Fibroblast of villous mesenchyme (primary cell): Measurements from ENCODE around the gene SCAP. TPM values are rescaled to one million over a fixed set of nuclear protein-coding genes. Genes with fewer than 3 reads are reported as not detected.

Experiments used
- DNase-seq: peaks from one replicate; pipeline ENCODE4 v3.0.0-alpha.2; 2010; ENCODE audit warnings: low read depth
- H3K4me3 ChIP-seq: 2 replicates; pipeline ENCODE4 v1.5.1; 2011; ENCODE audit warnings: low read depth, mild to moderate bottlenecking, low read length
- total RNA-seq: library from RNA; depleted of rRNA; stranded (reverse); fragments of >200 nt; gene quantifications from 2 replicates; pipeline ENCODE4 v1.2.3, GENCODE V29; 2012
- TF ChIP-seq, protein P1 (sequence below): IDR thresholded peaks from 2 replicates; pipeline ENCODE4 v1.5.1; 2012; ENCODE audit warnings: low read depth, mild to moderate bottlenecking, low read length; ENCODE audit not compliant: insufficient read depth

SCAP gene
- total RNA-seq, 1 donor = 66.5 TPM

DNA sequence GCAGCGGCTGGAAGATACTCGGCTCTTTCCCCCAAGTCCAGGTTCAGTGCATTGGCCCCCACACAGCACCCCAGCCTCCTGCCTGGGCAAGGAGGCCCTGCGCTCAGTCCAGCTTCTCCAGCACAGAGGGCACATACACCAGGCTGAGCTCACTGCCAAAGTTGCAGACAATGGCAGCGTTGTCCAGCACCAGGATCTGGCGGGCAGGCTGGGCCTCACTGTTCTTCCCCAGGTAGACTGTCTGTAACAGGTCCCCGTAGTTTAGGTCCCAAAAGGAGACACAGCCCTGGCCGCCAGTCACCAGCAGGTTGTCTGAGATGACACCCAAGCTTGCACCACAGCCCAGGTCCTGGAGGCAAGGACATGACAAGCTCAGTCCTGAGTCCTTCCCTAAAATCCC is 62.0 kb downstream of the SCAP start:
- no peak overlapping the region for H3K4me3 ChIP-seq
- DNase-seq = no peak
- TF ChIP-seq, protein P1, sequence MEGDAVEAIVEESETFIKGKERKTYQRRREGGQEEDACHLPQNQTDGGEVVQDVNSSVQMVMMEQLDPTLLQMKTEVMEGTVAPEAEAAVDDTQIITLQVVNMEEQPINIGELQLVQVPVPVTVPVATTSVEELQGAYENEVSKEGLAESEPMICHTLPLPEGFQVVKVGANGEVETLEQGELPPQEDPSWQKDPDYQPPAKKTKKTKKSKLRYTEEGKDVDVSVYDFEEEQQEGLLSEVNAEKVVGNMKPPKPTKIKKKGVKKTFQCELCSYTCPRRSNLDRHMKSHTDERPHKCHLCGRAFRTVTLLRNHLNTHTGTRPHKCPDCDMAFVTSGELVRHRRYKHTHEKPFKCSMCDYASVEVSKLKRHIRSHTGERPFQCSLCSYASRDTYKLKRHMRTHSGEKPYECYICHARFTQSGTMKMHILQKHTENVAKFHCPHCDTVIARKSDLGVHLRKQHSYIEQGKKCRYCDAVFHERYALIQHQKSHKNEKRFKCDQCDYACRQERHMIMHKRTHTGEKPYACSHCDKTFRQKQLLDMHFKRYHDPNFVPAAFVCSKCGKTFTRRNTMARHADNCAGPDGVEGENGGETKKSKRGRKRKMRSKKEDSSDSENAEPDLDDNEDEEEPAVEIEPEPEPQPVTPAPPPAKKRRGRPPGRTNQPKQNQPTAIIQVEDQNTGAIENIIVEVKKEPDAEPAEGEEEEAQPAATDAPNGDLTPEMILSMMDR = no peak

- no peak for DNase-seq
- H3K4me3 ChIP-seq = no peak overlapping the region
- TF ChIP-seq, protein P1 = peak; percentile 22
Measured at GRCh38 chr3:47412842-47413520, 62.8 kb downstream of the SCAP start.

DNA sequence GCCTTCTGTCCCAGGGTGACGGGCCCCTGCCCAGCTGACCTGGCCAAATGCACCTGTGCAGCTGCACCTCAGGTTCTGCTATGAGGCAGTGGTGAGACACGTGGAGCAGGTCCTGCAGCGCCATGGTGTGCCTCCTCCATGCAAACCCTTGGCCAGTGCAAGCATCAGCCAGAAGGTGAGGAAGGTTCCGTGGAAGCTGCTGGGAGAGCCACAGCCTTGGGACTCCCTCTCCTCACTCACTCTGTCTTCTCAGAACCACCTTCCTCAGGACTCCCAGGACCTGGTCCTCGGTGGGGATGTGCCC is 63.3 kb downstream of the SCAP start:
- DNase-seq = no peak
- H3K4me3 ChIP-seq = no peak overlapping the region
- TF ChIP-seq, protein P1 = no peak

- no peak overlapping the region for H3K4me3 ChIP-seq
- TF ChIP-seq, protein P1 = no peak
- DNase-seq = no peak
Measured at GRCh38 chr3:47411696-47412452, 63.9 kb downstream of the SCAP start.

- TF ChIP-seq, protein P1 = no peak
- no peak for DNase-seq
- H3K4me3 ChIP-seq = no peak overlapping the region
Measured at GRCh38 chr3:47410801-47411646, 64.7 kb downstream of the SCAP start.

- no peak overlapping the region for H3K4me3 ChIP-seq
- TF ChIP-seq, protein P1 = no peak
- DNase-seq = no peak
Measured at GRCh38 chr3:47410417-47410720, 65.4 kb downstream of the SCAP start.
